CD4-positive, alpha-beta T cell treated with Interleukin-6 at 100 ng/mL for 8 hours (primary cell): ENCODE results near the gene ITGA5.

Experiments
- DNase-seq: peaks from one replicate; pipeline ENCODE4 v3.0.0-alpha.2; 2020; ENCODE audit warnings: mixed read lengths, low spot score

The ITGA5 gene

GRCh38 chr12:54389134-54389508, 29.9 kb downstream of the ITGA5 start:
- DNase-seq: no peak

- no peak for DNase-seq
Measured at GRCh38 chr12:54388237-54389133, 30.6 kb downstream of the ITGA5 start.

GRCh38 chr12:54387114-54387467, 32.0 kb downstream of the ITGA5 start:
- DNase-seq: no peak

GRCh38 chr12:54386403-54387113, 32.5 kb downstream of the ITGA5 start:
- no peak for DNase-seq

GRCh38 chr12:54385251-54385914, 33.7 kb downstream of the ITGA5 start:
- no peak for DNase-seq

- DNase-seq: no peak
Measured at GRCh38 chr12:54384591-54385041, 34.5 kb downstream of the ITGA5 start, which contains the start of gene ZNF385A. TSS of gene ZNF385A (minus strand) at chr12:54384733. CDS start at chr12:54384514, 219 bp downstream.

GRCh38 chr12:54383041-54383609, 35.9 kb downstream of the ITGA5 start:
- no peak for DNase-seq

GRCh38 chr12:54381136-54381535, 37.9 kb downstream of the ITGA5 start:
- DNase-seq: no peak

GRCh38 chr12:54379398-54380201, 39.5 kb downstream of the ITGA5 start:
- DNase-seq: peak; percentile 85

GRCh38 chr12:54378796-54379397, 40.2 kb downstream of the ITGA5 start:
- DNase-seq: no peak

GRCh38 chr12:54377797-54378515, 41.1 kb downstream of the ITGA5 start:
- DNase-seq: no peak

- DNase-seq: no peak
Measured at GRCh38 chr12:54377007-54377406, 42.1 kb downstream of the ITGA5 start.

GRCh38 chr12:54376596-54376995, 42.5 kb downstream of the ITGA5 start:
- no peak for DNase-seq

GRCh38 chr12:54375259-54375579, 43.8 kb downstream of the ITGA5 start:
- no peak for DNase-seq

- DNase-seq: no peak
Measured at GRCh38 chr12:54374562-54375258, 44.4 kb downstream of the ITGA5 start.

- no peak for DNase-seq
Measured at GRCh38 chr12:54373649-54374561, 45.2 kb downstream of the ITGA5 start.

- DNase-seq: no peak
Measured at GRCh38 chr12:54372113-54372806, 46.8 kb downstream of the ITGA5 start.
